IMR-90 (cell line): ENCODE data around the gene MAP2K5. TPM values are rescaled to one million over a fixed set of nuclear protein-coding genes. Genes with fewer than 3 reads are reported as not detected.

ENCODE experiments used
- ATAC-seq: fragments of 200-7000 bp; cut with Tn5 transposase; 2 replicates; pipeline ENCODE4 v1.9.1; 2020; ENCODE audit warnings: low read depth, mild to moderate bottlenecking, moderate library complexity
- BruUV-seq: library from RNA; stranded (reverse); fragments of 400-500 nt; replicated peaks from 2 replicates; lab custom pipeline; 2021; lab: Mats Ljungman, UMichigan
- CTCF ChIA-PET: fragments of 300-600 bp; formaldehyde crosslinking; extraction: SDS; loops from one replicate; lab custom pipeline; 2021; ENCODE audit warnings: antibody characterized with exemption; lab: Yijun Ruan, JAX
- POLR2A ChIA-PET: fragments of 300-600 bp; sonication (Branson Sonifier 250); formaldehyde crosslinking; loops from one replicate; lab custom pipeline; 2022; ENCODE audit warnings: antibody characterized with exemption; ENCODE audit not compliant: unreplicated experiment; lab: Charles Lee
- DNase-seq: peaks from one replicate; pipeline ENCODE4 v3.0.0; 2013
- H2AFZ ChIP-seq: replicated peaks from 2 replicates; pipeline ENCODE3; 2013; ENCODE audit warnings: low read length, mild to moderate bottlenecking; ENCODE audit not compliant: poor library complexity
- H2AK5ac ChIP-seq: 2 replicates; pipeline ENCODE4 v1.6.1; 2013; ENCODE audit warnings: low read depth, low read length, inconsistent platforms
- H2AK9ac ChIP-seq: replicated peaks from 2 replicates; pipeline ENCODE3; 2013; ENCODE audit warnings: mild to moderate bottlenecking, low read depth, low read length, moderate library complexity; ENCODE audit not compliant: poor library complexity
- H2BK120ac ChIP-seq: 2 replicates; pipeline ENCODE4 v1.6.1; 2013; ENCODE audit warnings: low read depth, low read length, inconsistent platforms
- H2BK15ac ChIP-seq: 3 replicates; pipeline ENCODE4 v1.6.1; 2013; ENCODE audit warnings: low read depth, low read length, inconsistent platforms
- H2BK20ac ChIP-seq: 2 replicates; pipeline ENCODE4 v1.6.1; 2013; ENCODE audit warnings: low read depth, mild to moderate bottlenecking, inconsistent platforms, low read length, moderate library complexity
- H2BK5ac ChIP-seq: 2 replicates; pipeline ENCODE4 v1.6.1; 2013; ENCODE audit warnings: mild to moderate bottlenecking, low read depth, low read length, inconsistent platforms; ENCODE audit not compliant: poor library complexity, severe bottlenecking
- H3K14ac ChIP-seq: replicated peaks from 2 replicates; pipeline ENCODE4 v1.6.1; 2013; ENCODE audit warnings: low read depth, low read length, inconsistent platforms
- H3K18ac ChIP-seq: 2 replicates; pipeline ENCODE4 v1.6.1; 2013; ENCODE audit warnings: low read depth, low read length, control low read depth
- H3K23ac ChIP-seq: 2 replicates; pipeline ENCODE4 v1.6.1; 2013; ENCODE audit warnings: low read depth, low read length, inconsistent platforms
- H3K27ac ChIP-seq: 2 replicates; pipeline ENCODE4 v1.5.1; 2013; ENCODE audit warnings: mild to moderate bottlenecking, control low read depth, low read length; ENCODE audit not compliant: insufficient read depth
- H3K27me3 ChIP-seq: 2 replicates; pipeline ENCODE4 v1.6.1; 2013; ENCODE audit warnings: low read length; ENCODE audit not compliant: control insufficient read depth, insufficient read depth
- H3K36me3 ChIP-seq: 2 replicates; pipeline ENCODE4 v1.6.1; 2013; ENCODE audit warnings: low read length, mixed read lengths; ENCODE audit not compliant: control insufficient read depth, insufficient read depth
- H3K4ac ChIP-seq: 2 replicates; pipeline ENCODE4 v1.6.1; 2013; ENCODE audit warnings: low read depth, low read length, inconsistent platforms
- H3K4me1 ChIP-seq: 2 replicates; pipeline ENCODE4 v1.6.1; 2013; ENCODE audit warnings: low read length, mixed read lengths; ENCODE audit not compliant: control insufficient read depth, insufficient read depth
- H3K4me2 ChIP-seq: 2 replicates; pipeline ENCODE4 v1.6.1; 2013; ENCODE audit warnings: low read depth, mild to moderate bottlenecking, control low read depth, low read length, moderate library complexity
- H3K4me3 ChIP-seq: 2 replicates; pipeline ENCODE4 v1.5.1; 2013; ENCODE audit warnings: low read depth, mild to moderate bottlenecking, control low read depth, low read length, moderate library complexity; ENCODE audit not compliant: insufficient read depth
- H3K56ac ChIP-seq: 2 replicates; pipeline ENCODE4 v1.6.1; 2013; ENCODE audit warnings: low read length, inconsistent platforms; ENCODE audit not compliant: insufficient read depth; ENCODE audit errors: extremely low read depth
- H3K79me1 ChIP-seq, 2 experiments: 2 replicates each; pipeline ENCODE4 v1.6.1; 2013; ENCODE audit warnings: low read length in 2 of 2, inconsistent platforms in 1 of 2, low read depth in 1 of 2
- H3K9ac ChIP-seq: 2 replicates; pipeline ENCODE4 v1.6.1; 2013; ENCODE audit warnings: low read depth, low read length, control low read depth
- H3K9me1 ChIP-seq: 2 replicates; pipeline ENCODE4 v1.6.1; 2013; ENCODE audit warnings: low read length, inconsistent platforms; ENCODE audit not compliant: insufficient read depth
- H3K9me3 ChIP-seq: 2 replicates; pipeline ENCODE4 v1.6.1; 2013; ENCODE audit warnings: low read length; ENCODE audit not compliant: control insufficient read depth, insufficient read depth
- H4K20me1 ChIP-seq: 2 replicates; pipeline ENCODE4 v1.6.1; 2013; ENCODE audit warnings: low read length, inconsistent platforms; ENCODE audit not compliant: insufficient read depth
- H4K5ac ChIP-seq: 2 replicates; pipeline ENCODE4 v1.6.1; 2013; ENCODE audit warnings: mild to moderate bottlenecking, low read depth, low read length, control low read depth
- H4K8ac ChIP-seq, 2 experiments: 2 replicates each; pipeline ENCODE4 v1.6.1; 2013; ENCODE audit warnings: low read depth in 2 of 2, low read length in 2 of 2, control low read depth in 1 of 2, inconsistent platforms in 1 of 2
- H4K91ac ChIP-seq: 2 replicates; pipeline ENCODE4 v1.6.1; 2013; ENCODE audit warnings: low read depth, low read length, inconsistent platforms; ENCODE audit not compliant: insufficient read depth
- BHLHE40 ChIP-seq: fragments of 150-350 bp; IDR thresholded peaks from 2 replicates; pipeline ENCODE4 v1.6.1; 2016; ENCODE audit warnings: mild to moderate bottlenecking, low read depth, low read length
- CEBPB ChIP-seq: IDR thresholded peaks from 2 replicates; pipeline ENCODE4 v1.6.1; 2012; ENCODE audit warnings: low read depth, low read length, improper control_type of control experiment
- MAFK ChIP-seq: IDR thresholded peaks from 2 replicates; pipeline ENCODE4 v1.6.1; 2012; ENCODE audit warnings: low read depth, low read length, improper control_type of control experiment
- POLR2A ChIP-seq: IDR thresholded peaks from 2 replicates; pipeline ENCODE4 v1.6.1; 2012; ENCODE audit warnings: mild to moderate bottlenecking, low read depth, low read length
- RAD21 ChIP-seq: IDR thresholded peaks from 2 replicates; pipeline ENCODE4 v1.6.1; 2012; ENCODE audit warnings: low read length, improper control_type of control experiment
- RCOR1 ChIP-seq: IDR thresholded peaks from 2 replicates; pipeline ENCODE4 v1.6.1; 2012; ENCODE audit warnings: mild to moderate bottlenecking, low read length, improper control_type of control experiment; ENCODE audit not compliant: insufficient replicate concordance
- RFX5 ChIP-seq: IDR thresholded peaks from 2 replicates; pipeline ENCODE4 v1.8.0; 2012; ENCODE audit warnings: low read depth, mild to moderate bottlenecking, low read length, moderate library complexity
- SMC3 ChIP-seq: fragments of 150-350 bp; IDR thresholded peaks from 2 replicates; pipeline ENCODE4 v1.6.1; 2016; ENCODE audit warnings: low read depth, mild to moderate bottlenecking, antibody characterized with exemption, low read length, moderate library complexity
- WGBS, 2 experiments: methylation state at CpG; one replicate each; pipeline versions ENCODE4 v1.1.5 to v1.1.7; 2013; ENCODE audit warnings: missing lambda C conversion rate in 2 of 2; ENCODE audit not compliant: insufficient read length in 1 of 2; ENCODE audit errors: extremely low coverage in 2 of 2; 5-methylcytosine and 5-hydroxymethylcytosine counted together
- dilution Hi-C: fragments of 300-500 bp; cut with HindIII; formaldehyde crosslinking; loops from one replicate; pipeline ENCODE4 v1.14.3; 2018; ENCODE audit warnings: low sequenced_read_pairs; ENCODE audit not compliant: unreplicated experiment
- in situ Hi-C: fragments of 300-500 bp; cut with MboI; formaldehyde crosslinking; loops from 3 replicates; pipeline ENCODE4 v1.14.3; 2019; ENCODE audit warnings: low sequenced_read_pairs, inconsistent platforms, mixed read lengths
- intact Hi-C: fragments of 100-400 bp; cut with micrococcal nuclease; formaldehyde crosslinking; loops from 2 replicates; pipeline ENCODE4 v1.10.0; 2022
- polyA plus RNA-seq, 3 experiments: library from polyadenylated mRNA; depleted of rRNA; stranded (reverse); fragments of >200 nt; gene quantifications; 2 replicates each; pipeline ENCODE4 v1.2.3, GENCODE V29; 2012; ENCODE audit warnings: low replicate concordance in 1 of 3
- total RNA-seq: library from RNA; depleted of rRNA; stranded (reverse); fragments of >200 nt; gene quantifications from 2 replicates; pipeline ENCODE4 v1.2.3, GENCODE V29; 2012
- TF ChIP-seq, protein P1 (sequence below): conservative IDR thresholded peaks from 2 replicates; pipeline ENCODE4 v1.5.1; 2012; ENCODE audit warnings: mild to moderate bottlenecking, low read depth, low read length, improper control_type of control experiment

MAP2K5 gene
- total and polyA plus RNA-seq, 2 of the 4 experiments (the other 2 are of a cell fraction), result 1.6 to 6.1 TPM

DNA sequence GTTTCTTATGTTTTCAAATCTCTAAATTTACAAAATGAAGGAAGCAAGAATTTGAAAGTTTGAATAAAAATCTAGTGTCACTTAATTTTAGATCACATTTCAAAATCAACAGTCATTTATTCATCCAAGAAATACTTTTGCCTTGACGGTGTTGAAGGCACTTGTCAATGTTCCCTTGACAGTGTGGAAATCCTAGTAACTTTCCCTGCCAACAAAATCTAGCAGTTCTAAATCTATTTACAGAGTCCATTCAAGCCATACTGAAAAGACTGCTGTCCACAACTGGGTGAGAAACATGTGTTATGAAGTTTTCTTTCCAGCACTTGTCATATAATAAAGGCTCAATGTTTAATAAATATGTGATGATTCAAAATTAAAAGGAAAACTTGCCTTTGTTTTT lies 8.6 kb upstream of the MAP2K5 start:
- H3K9me3 ChIP-seq, result no peaks in the 10 kb centered on the region
- no peak overlapping the region for H4K91ac ChIP-seq
- H3K14ac ChIP-seq, result no peak overlapping the region
- H3K9ac ChIP-seq, result no peak overlapping the region
- no CpG with 5 or more reads among the region's 1 CpG for WGBS, 2 experiments
- H3K36me3 ChIP-seq, result no peaks in the 10 kb centered on the region
- ChIA-PET CTCF (interaction anchor here (1.0 kb wide), 1 partner anchor 12 kb away, joined by 3 read pairs; no protein-coding TSS in a partner anchor), POLR2A (no interaction called here)
- intact Hi-C loops, result no loop called here
- H3K18ac ChIP-seq, result no peak overlapping the region
- no peak overlapping the region for H3K4me2 ChIP-seq
- ATAC-seq, result no peak
- dilution Hi-C loops, result no loop called here
- no peak overlapping the region for H3K4me3 ChIP-seq
- H3K27ac ChIP-seq, result no peak overlapping the region
- no peak overlapping the region for H4K8ac ChIP-seq
- no peaks in the 10 kb centered on the region for H3K9me1 ChIP-seq
- no peak overlapping the region for H2AFZ ChIP-seq
- peaks cover 2% of the 10 kb centered on the region; the same call in 1 of the 2 replicates for H3K4me1 ChIP-seq
- H2BK120ac ChIP-seq, result no peak overlapping the region
- in situ Hi-C loops, result no loop called here
- no peaks in the 10 kb centered on the region for H3K27me3 ChIP-seq
- no TSS peak for BruUV-seq
- H2AK5ac ChIP-seq, result no peak overlapping the region
- H2BK20ac ChIP-seq, result no peak overlapping the region
- no peak overlapping the region for H2BK5ac ChIP-seq
- H3K23ac ChIP-seq, result no peak overlapping the region
- no peaks in the 10 kb centered on the region for H4K20me1 ChIP-seq
- H3K56ac ChIP-seq, result no peak overlapping the region
- no peak overlapping the region for H2AK9ac ChIP-seq
- TF ChIP-seq RFX5 (no peak), MAFK (no peak), CEBPB (no peak), POLR2A (no peak), SMC3 (no peak), BHLHE40 (no peak), RAD21 (no peak), RCOR1 (no peak)
- TF ChIP-seq, protein P1, sequence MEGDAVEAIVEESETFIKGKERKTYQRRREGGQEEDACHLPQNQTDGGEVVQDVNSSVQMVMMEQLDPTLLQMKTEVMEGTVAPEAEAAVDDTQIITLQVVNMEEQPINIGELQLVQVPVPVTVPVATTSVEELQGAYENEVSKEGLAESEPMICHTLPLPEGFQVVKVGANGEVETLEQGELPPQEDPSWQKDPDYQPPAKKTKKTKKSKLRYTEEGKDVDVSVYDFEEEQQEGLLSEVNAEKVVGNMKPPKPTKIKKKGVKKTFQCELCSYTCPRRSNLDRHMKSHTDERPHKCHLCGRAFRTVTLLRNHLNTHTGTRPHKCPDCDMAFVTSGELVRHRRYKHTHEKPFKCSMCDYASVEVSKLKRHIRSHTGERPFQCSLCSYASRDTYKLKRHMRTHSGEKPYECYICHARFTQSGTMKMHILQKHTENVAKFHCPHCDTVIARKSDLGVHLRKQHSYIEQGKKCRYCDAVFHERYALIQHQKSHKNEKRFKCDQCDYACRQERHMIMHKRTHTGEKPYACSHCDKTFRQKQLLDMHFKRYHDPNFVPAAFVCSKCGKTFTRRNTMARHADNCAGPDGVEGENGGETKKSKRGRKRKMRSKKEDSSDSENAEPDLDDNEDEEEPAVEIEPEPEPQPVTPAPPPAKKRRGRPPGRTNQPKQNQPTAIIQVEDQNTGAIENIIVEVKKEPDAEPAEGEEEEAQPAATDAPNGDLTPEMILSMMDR, result no peak
- H4K5ac ChIP-seq, result no peak overlapping the region
- H3K4ac ChIP-seq, result no peak overlapping the region
- no peaks in the 10 kb centered on the region for H3K79me1 ChIP-seq
- DNase-seq, result no peak
- H2BK15ac ChIP-seq, result no peak overlapping the region
